ENCODE measurements around the gene BATF2.
"Not testable (repeated sequence)": the region's sequence is repeated elsewhere in the genome, so short reads cannot be mapped to it uniquely, and the experiment has no call there.

BATF2 gene, protein sequence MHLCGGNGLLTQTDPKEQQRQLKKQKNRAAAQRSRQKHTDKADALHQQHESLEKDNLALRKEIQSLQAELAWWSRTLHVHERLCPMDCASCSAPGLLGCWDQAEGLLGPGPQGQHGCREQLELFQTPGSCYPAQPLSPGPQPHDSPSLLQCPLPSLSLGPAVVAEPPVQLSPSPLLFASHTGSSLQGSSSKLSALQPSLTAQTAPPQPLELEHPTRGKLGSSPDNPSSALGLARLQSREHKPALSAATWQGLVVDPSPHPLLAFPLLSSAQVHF

DNA sequence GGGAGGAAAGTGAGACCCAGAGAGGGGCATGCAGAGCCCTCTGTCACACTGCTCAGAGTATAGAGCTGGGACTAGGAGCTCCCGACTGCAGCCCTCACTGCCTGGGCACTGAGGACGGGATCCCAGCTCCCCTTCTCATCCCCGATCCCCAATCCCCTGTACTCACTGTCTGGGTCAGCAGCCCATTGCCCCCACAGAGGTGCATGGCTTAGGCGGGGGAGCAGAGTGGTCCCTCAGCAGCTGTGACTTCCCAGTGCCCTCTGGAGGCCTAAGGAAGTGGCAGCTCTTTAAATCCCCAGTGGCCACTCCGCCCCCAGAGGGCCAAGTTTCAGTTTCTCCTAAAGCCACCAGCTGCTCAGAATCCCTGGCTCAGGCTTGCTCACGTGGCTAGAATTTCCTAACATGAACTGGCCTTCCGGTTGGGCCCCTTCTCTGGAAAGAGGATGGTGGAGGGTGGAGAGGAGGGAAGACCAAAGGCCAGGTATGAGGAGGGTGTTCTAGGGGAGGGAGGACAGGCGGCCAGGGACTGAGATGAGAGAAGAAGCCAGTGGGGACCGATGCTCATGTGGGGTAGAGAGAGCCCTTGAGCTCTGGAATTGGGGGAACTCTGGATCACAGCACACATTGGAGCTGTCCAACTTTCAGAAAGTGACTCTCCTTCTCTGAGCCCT is at the start of gene BATF2:
BATF2 (minus strand) TSS at position 262 of the 671 bp plus-strand sequence; CDS start at position 205, 57 bp downstream.
- peak; percentile 84 for DNase-seq (ENCODE audit: low spot score)

GRCh38 chr11:65045728-65046127 is 49.0 kb upstream of the BATF2 start:
- no peak for DNase-seq (ENCODE audit: low spot score)

DNA sequence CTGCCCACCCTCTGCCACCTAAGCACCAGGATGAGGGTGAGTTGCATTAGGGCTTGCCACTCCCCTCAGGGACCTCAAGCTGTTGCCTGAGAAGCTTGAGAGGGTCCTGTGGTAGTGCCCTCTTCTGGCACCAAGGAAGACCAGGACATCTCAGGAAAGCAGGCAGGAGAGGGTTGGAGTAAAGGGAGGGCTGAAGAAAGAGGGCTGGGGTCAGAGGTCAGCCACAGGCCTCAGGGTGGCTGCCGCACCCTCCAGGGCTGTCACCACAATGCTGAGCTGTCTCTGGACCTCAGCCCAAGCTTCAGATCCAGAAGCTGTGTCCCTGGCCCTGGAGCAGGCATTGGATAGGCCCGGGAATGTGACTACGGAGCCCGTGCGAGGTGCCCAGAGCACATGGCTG is 48.3 kb upstream of the BATF2 start:
- DNase-seq (ENCODE audit: low spot score): no peak

- DNase-seq (ENCODE audit: low spot score): peak; percentile 45
Observed at GRCh38 chr11:65043881-65044501, 47.2 kb upstream of the BATF2 start.

GRCh38 chr11:65042891-65043290 is 46.1 kb upstream of the BATF2 start:
- no peak for DNase-seq (ENCODE audit: low spot score)

DNA sequence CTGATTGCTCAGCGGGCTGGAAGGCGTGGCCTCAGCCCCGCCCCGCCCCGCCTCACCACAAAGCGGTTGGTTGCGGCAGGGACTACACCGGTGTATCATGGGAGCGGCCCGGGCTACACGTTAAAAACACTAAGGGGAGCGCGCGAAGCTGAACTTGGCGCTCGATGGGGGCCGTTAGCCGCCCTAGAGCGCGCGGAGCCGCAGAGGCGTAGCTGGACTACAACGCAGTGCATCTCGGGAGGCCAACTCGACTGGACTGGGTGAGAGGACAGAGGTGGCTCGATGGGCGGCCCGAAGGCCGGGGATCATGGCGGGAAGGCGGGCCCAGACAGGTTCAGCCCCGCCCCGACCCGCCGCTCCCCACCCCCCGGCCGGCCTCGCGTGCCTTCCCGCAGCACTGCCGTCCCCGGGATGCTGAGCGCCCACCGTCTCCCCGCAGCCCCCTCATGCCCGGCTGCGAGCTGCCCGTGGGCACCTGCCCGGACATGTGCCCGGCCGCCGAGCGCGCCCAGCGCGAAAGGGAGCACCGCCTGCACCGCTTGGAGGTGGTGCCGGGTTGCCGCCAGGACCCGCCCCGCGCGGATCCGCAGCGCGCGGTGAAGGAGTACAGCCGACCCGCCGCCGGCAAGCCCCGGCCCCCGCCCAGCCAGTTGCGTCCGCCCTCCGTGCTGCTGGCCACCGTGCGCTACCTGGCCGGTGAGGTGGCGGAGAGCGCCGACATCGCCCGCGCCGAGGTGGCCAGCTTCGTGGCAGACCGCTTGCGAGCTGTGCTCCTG is 44.3 kb upstream of the BATF2 start, which contains the start of gene SAC3D1:
SAC3D1 (plus strand) TSS at position 364 of the 776 bp plus-strand sequence; CDS start at position 447, 83 bp downstream.
- DNase-seq (ENCODE audit: low spot score): peak; percentile 96

GRCh38 chr11:65040520-65040846 is 43.7 kb upstream of the BATF2 start:
- no peak for DNase-seq (ENCODE audit: low spot score)

DNA sequence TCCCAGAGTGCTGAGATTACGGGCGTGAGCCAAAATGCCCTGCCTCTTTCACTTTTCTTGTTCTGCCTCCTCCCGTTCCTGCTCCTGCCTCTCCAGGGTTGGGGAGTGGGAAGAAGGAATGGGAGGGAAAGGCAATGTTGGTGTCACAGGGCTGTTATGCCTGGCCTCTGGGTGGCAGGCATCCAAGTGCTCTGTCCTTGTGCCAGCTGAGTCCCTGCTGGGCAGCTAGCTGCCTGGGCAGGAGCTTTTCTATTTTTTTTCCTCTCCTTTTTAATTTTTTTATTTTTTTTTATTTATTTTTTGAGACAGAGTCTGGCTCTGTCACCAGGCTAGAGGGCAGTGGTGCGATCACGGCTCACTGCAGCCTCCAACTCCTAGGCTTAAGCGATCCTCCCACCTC is 40.2 kb upstream of the BATF2 start:
- no peak for DNase-seq (ENCODE audit: low spot score)

DNA sequence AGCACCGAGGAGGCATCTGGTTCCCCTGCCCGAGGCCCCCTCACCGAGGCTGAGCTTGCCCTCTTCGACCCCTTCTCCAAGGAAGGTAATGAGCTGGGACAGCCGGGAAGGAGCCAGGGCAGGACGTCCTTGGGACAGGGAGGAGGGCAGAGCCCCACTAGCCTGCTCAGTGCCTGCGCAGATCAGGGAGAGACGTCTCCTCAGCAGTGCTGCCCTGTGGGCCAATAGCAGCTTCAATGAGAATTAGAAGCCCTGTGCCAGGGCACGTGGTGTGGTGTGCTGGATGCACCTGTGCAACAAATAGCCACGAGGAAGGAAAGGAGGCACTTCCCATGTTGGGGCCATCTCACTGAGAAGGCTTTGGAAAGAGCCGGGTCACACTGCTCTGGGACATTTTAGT is 38.8 kb upstream of the BATF2 start:
- DNase-seq (ENCODE audit: low spot score): no peak

DNA sequence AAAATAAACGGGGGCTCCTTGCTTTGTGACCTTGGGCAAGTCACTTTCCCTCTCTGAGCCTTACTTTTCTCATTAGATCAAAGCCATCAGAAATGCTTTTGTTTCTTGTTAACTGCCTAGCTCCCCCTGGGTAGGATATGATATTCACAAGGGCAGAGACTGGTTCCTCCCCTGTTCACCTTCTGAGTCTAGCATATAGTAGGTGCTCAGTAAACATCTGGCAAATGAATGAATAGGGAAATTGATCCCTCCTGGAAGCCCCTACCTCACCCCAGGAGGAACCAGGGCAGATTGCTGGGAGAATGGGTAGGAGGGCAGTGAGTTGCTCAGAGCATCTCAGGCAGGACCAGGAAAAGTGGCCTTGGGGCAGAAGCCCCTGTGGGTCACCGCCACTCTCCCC is 37.7 kb upstream of the BATF2 start:
- DNase-seq (ENCODE audit: low spot score): no peak

GRCh38 chr11:65032216-65032615 is 35.4 kb upstream of the BATF2 start:
- DNase-seq (ENCODE audit: low spot score): no peak

DNA sequence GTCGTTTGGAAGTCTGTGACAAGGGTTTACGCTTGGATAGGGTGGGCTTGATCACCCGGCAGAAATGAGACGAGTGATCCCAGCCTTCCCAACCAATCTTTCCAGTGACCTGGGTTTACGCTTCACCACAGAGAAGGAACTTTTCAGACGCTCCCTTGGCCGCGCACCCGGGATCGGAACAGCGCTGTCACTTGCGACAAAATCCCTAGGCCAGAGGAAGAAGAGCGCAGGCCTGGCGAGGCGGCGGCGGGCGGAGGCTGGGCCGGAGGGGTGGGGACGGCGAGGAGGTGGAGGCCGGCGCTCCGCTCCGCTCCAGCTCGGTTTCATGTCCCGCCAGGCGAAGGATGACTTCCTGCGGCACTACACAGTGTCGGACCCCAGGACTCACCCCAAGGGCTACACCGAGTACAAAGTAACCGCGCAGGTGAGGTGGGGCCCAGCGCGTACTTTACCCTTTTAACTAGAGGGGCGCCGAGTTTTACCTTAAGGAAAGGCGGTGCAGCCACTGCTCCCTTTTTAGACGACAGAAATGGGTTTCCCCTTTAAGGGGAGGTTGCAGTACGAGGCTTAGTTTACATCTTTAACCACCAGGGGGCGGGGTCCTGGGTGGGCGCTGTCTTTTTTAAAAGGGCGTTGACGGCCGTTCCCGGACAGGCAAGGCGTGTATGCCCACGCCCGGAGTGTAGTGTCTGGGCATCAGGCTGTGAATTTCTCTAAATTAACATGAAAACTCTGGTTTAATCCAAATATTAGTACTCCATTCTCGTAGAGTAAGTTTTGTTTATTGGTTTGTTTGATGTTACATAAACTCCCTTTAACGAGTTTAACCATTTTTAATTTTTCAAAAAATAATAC is 30.7 kb upstream of the BATF2 start, which contains the start of gene SNX15:
SNX15 (plus strand) TSS at position 227 of the 855 bp plus-strand sequence; CDS start at position 326, 99 bp downstream.
- DNase-seq (ENCODE audit: low spot score): peak; percentile 96

GRCh38 chr11:65026810-65027209 is 30.0 kb upstream of the BATF2 start:
- peak; percentile 28 for DNase-seq (ENCODE audit: low spot score)

DNA sequence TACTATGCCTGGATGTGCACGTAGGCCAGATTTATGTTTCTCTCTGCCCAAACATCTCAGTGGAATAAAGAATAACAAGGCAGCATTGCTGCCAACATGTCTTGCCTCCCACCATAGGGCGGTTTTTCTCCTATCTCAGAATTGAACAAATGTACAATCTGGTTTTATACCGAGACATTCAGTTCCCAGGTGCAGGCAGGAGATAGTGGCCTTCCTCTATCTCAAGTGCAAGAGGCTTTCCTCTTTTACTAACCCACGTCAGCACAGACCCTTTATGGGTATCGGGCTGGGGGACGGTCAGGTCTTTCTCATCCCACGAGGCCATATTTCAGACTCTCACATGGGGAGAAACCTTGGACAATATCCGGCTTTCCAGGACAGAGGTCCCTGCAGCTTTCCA is 26.7 kb upstream of the BATF2 start:
- not testable (repeated sequence) for DNase-seq (ENCODE audit: low spot score)

DNA sequence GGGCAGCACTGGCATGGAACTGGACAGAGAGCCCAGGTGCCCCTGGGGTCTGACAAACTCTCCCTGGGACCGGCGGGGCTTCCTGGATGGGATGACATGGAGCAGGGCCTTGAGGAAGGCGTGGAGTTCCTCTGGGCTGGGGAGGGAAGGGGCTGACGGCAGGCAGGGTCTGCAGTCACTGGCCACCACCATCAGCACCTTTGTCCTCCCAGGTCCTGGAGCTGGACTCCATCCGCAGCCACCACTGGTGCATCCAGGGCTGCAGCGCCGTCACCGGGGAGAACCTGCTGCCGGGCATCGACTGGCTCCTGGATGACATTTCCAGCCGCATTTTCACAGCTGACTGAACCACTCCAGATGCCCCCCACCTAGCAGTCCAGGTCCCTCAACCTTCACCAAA is 24.7 kb upstream of the BATF2 start:
- DNase-seq (ENCODE audit: low spot score): no peak

GRCh38 chr11:65021003-65021402 is 24.2 kb upstream of the BATF2 start:
- DNase-seq (ENCODE audit: low spot score): no peak

DNA sequence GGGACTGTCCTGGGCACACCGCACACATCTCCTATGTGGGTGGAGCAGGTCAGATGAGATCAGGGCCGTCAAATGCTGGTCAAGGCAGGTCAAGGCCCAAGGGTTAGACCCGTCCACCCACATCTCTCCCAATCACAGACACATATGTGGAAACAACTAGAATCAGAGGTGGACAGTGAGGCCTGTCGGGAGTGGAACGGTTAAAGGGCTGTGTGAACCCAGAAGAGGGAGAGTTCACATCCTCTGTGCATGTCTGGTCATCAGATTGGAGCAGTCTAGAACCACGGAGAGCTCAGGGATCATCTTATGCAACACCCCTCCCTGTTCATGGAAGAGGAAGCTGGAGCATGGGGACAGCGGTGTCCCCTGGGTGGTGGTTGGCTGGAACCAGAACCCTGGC is 23.1 kb upstream of the BATF2 start:
- no peak for DNase-seq (ENCODE audit: low spot score)

- DNase-seq (ENCODE audit: low spot score): no peak
Observed at GRCh38 chr11:65017937-65018336, 21.2 kb upstream of the BATF2 start.

DNA sequence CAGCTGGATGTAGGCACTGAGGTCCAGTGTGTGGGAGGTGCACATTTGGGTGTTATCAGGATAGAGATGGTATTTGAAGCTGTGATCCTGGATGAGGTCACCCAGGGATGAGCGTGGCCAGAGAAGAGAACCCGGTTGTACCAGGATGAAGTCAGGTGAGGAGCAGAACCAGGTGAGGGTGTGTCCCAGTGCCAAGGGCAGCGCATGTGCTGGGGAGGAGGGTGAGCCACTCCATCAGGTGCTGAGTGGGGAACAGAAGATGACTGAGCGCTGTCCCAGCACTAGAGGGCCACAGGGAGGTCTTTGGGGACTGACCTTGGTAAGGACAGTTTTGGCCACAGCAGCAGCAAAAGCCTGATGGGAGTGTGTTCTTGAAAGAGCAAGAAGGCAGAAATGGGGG is 19.9 kb upstream of the BATF2 start:
- no peak for DNase-seq (ENCODE audit: low spot score)

DNA sequence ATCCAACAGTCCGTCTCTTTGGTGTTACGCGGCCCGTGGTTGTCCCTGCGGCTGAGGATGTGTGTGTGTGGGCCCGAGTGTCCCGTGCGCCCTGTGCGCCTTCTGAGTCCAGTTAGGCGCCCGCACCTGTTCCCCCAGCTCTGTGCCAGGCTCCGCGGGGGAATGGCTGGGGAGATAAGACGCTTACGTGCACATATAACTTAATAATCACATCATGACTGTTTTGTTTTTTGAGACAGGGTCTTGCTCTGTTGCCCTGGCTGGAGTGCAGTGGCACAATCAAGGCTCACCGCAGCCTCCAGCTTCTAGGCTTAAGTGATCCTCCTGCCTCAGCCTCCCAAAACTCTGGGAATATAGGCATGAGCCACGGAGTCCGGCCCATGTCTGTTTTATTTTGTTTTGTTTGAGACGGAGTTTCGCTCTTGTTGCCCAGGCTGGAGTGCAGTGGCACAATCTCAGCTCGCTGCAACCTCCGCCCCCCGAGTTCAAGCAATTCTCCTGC is 18.0 kb upstream of the BATF2 start:
- no peak for DNase-seq (ENCODE audit: low spot score)
